ACHN (cell line): ENCODE results near the gene ZDHHC11B.
"Not testable (repeated sequence)": the region's sequence is repeated elsewhere in the genome, so short reads cannot be mapped to it uniquely, and the experiment has no call there.

Experiments
- DNase-seq: peaks from one replicate; pipeline ENCODE4 v3.0.0-alpha.2; 2015
- in situ Hi-C: cut with HindIII; loops from 2 replicates; pipeline ENCODE4 v1.10.0; 2017; ENCODE audit warnings: low sequenced_read_pairs, low pct_ligation_motif_present, low pct_unique_long_range_greater_than_20kb

ZDHHC11B gene

GRCh38 chr5:758698-759053 is 25.9 kb downstream of the ZDHHC11B start:
- in situ Hi-C loops: no loop called here
- DNase-seq: no peak

GRCh38 chr5:757931-758697 is 26.4 kb downstream of the ZDHHC11B start:
- DNase-seq: no peak
- in situ Hi-C loops: no loop called here

- DNase-seq: no peak
Observed at GRCh38 chr5:757346-757930, 27.1 kb downstream of the ZDHHC11B start.

GRCh38 chr5:756865-757345 is 27.6 kb downstream of the ZDHHC11B start:
- in situ Hi-C loops: no loop called here
- DNase-seq: no peak

More at GRCh38 chr5:757346-757930, 27.1 kb downstream of the ZDHHC11B start:
- in situ Hi-C loops: no loop called here

- no peak for DNase-seq
- in situ Hi-C loops: no loop called here
Observed at GRCh38 chr5:756171-756570, 28.4 kb downstream of the ZDHHC11B start.

- DNase-seq, in situ Hi-C loops: not testable (repeated sequence)
Observed at GRCh38 chr5:754143-754632, 30.3 kb downstream of the ZDHHC11B start.

- in situ Hi-C loops, DNase-seq: not testable (repeated sequence)
Observed at GRCh38 chr5:753567-754142, 30.9 kb downstream of the ZDHHC11B start.

- DNase-seq, in situ Hi-C loops: not testable (repeated sequence)
Observed at GRCh38 chr5:752532-753115, 31.9 kb downstream of the ZDHHC11B start.

GRCh38 chr5:751992-752391 is 32.5 kb downstream of the ZDHHC11B start:
- in situ Hi-C loops, DNase-seq: not testable (repeated sequence)

- no peak for DNase-seq
- in situ Hi-C loops: no loop called here
Observed at GRCh38 chr5:751496-751895, 33.0 kb downstream of the ZDHHC11B start.

GRCh38 chr5:750226-750625 is 34.3 kb downstream of the ZDHHC11B start:
- in situ Hi-C loops, DNase-seq: not testable (repeated sequence)

GRCh38 chr5:749101-749670 is 35.3 kb downstream of the ZDHHC11B start:
- no peak for DNase-seq
- in situ Hi-C loops: no loop called here

GRCh38 chr5:748011-748980 is 36.2 kb downstream of the ZDHHC11B start:
- in situ Hi-C loops, DNase-seq: not testable (repeated sequence)

GRCh38 chr5:747303-747844 is 37.2 kb downstream of the ZDHHC11B start:
- in situ Hi-C loops, DNase-seq: not testable (repeated sequence)

GRCh38 chr5:746258-746761 is 38.2 kb downstream of the ZDHHC11B start:
- DNase-seq: no peak
- in situ Hi-C loops: no loop called here

GRCh38 chr5:745272-746142 is 39.0 kb downstream of the ZDHHC11B start:
- DNase-seq, in situ Hi-C loops: not testable (repeated sequence)
